ENCODE measurements around the gene SKA1. TPM values are rescaled to one million over a fixed set of nuclear protein-coding genes. Genes with fewer than 3 reads are reported as not detected.

SKA1 gene
- total and polyA plus RNA-seq, 2 donors from 2014 or later: 0.31 TPM; not detected in 1

DNA sequence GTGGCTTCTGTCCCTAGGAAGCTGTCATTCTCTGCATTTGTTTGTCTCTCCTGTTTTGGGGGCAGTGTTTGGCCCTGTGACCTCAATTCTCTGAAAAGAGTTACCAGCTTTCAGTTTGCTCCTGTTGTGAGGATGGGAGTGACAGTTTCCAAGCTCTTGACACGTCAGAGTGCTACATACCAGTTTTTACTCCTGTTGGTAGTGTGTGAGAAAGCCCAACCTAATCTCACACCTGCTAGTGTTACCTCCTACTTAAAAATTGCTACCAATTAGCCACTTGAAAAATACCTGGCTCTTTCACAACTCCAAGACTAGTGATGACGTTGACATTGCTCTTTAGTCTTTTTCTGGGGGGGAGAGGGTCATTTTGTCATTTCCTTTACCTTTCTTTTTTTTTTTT, 14.1 kb downstream of the SKA1 start:
- intact Hi-C loops (cut with DNase I): no loop called here
- H3K9me3 ChIP-seq (ENCODE audit: control insufficient read depth in 2 of 3, insufficient read depth in 1 of 3, low read length in 3 of 3): no peaks in the 10 kb centered on the region
- TF ChIP-seq, protein P1, sequence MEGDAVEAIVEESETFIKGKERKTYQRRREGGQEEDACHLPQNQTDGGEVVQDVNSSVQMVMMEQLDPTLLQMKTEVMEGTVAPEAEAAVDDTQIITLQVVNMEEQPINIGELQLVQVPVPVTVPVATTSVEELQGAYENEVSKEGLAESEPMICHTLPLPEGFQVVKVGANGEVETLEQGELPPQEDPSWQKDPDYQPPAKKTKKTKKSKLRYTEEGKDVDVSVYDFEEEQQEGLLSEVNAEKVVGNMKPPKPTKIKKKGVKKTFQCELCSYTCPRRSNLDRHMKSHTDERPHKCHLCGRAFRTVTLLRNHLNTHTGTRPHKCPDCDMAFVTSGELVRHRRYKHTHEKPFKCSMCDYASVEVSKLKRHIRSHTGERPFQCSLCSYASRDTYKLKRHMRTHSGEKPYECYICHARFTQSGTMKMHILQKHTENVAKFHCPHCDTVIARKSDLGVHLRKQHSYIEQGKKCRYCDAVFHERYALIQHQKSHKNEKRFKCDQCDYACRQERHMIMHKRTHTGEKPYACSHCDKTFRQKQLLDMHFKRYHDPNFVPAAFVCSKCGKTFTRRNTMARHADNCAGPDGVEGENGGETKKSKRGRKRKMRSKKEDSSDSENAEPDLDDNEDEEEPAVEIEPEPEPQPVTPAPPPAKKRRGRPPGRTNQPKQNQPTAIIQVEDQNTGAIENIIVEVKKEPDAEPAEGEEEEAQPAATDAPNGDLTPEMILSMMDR (IDR thresholded peaks at IDR 0.05; ENCODE audit: borderline replicate concordance, extremely low read depth, insufficient read depth): no peak
- FAIRE-seq (no peak), DNase-seq (no peak)
- H3K9ac ChIP-seq (ENCODE audit: low read length in 3 of 3): no peak overlapping the region
- H3K27me3 ChIP-seq (ENCODE audit: control insufficient read depth, insufficient read depth, low read length): no peaks in the 10 kb centered on the region
- H3K27ac ChIP-seq (ENCODE audit: low read depth in 2 of 2, low read length in 2 of 2): no peak overlapping the region
- H3K4me3 ChIP-seq (ENCODE audit: low read length in 3 of 3): no peak overlapping the region
- no peaks in the 10 kb centered on the region for H3K36me3 ChIP-seq (ENCODE audit: control insufficient read depth in 2 of 3, insufficient read depth in 3 of 3, low read length in 3 of 3)
- no peaks in the 10 kb centered on the region for H3K4me1 ChIP-seq (ENCODE audit: control insufficient read depth in 2 of 3, insufficient read depth in 2 of 3, low read depth in 1 of 3, low read length in 3 of 3)

DNA sequence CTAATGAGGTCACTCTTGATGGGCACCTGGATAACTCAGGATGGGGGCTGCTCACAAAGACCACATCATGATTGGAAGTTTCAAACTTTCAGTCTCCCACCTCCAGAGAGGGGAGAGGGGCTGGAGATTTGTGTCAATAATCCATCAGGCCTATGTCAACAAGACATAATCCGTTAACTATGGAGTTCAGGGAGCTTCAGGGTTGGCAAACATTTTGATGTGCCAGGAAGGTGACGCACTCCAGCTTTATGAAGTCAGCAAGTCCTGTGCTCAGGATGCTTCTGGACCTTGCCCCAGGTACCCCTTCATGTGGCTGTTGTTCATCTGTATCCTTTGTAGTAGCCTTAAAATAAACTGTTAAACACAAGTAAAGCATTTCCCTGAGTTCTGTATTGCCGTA, 19.0 kb downstream of the SKA1 start:
- TF ChIP-seq, protein P1 (IDR thresholded peaks at IDR 0.05; ENCODE audit: borderline replicate concordance, extremely low read depth, insufficient read depth): no peak
- FAIRE-seq (no peak), DNase-seq (no peak)
- intact Hi-C loops (cut with DNase I): no loop called here
- Histone ChIP-seq H3K36me3 (ENCODE audit: control insufficient read depth in 2 of 3, insufficient read depth in 3 of 3, low read length in 3 of 3) (no peaks in the 10 kb centered on the region), H3K4me1 (ENCODE audit: control insufficient read depth in 2 of 3, insufficient read depth in 2 of 3, low read depth in 1 of 3, low read length in 3 of 3) (no peaks in the 10 kb centered on the region), H3K4me3 (ENCODE audit: low read length in 3 of 3) (no peak overlapping the region), H3K27me3 (ENCODE audit: control insufficient read depth, insufficient read depth, low read length) (no peaks in the 10 kb centered on the region), H3K9ac (ENCODE audit: low read length in 3 of 3) (no peak overlapping the region), H3K27ac (ENCODE audit: low read depth in 2 of 2, low read length in 2 of 2) (no peak overlapping the region), H3K9me3 (ENCODE audit: control insufficient read depth in 2 of 3, insufficient read depth in 1 of 3, low read length in 3 of 3) (no peaks in the 10 kb centered on the region)

DNA sequence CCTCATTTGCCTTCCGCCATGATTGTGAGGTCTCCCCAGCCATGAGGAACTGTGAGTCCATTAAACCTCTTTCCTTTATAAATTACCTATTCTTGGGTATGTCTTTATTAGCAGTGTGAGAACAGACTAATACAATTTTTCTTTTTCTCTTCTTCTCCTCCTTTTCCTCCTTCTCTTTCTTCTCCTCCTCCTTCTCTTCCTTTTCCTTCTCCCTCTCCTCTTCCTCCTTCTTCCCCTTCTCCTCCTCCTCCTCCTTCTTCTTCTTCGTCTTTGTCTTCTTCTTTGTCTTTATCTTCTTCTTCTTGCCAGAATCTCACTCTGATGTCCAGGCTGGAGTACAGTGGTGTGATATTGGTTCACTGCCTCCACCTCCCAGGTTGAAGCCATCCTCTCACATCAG, 20.2 kb downstream of the SKA1 start:
- H3K4me3 ChIP-seq (ENCODE audit: low read length in 3 of 3): no peak overlapping the region
- H3K4me1 ChIP-seq (ENCODE audit: control insufficient read depth in 2 of 3, insufficient read depth in 2 of 3, low read depth in 1 of 3, low read length in 3 of 3): no peaks in the 10 kb centered on the region
- no peak for DNase-seq
- H3K27ac ChIP-seq (ENCODE audit: low read depth in 2 of 2, low read length in 2 of 2): no peak overlapping the region
- H3K9ac ChIP-seq (ENCODE audit: low read length in 3 of 3): no peak overlapping the region
- FAIRE-seq: no peak
- TF ChIP-seq, protein P1 (IDR thresholded peaks at IDR 0.05; ENCODE audit: borderline replicate concordance, extremely low read depth, insufficient read depth): no peak
- intact Hi-C loops (cut with DNase I): no loop called here
- no peaks in the 10 kb centered on the region for H3K36me3 ChIP-seq (ENCODE audit: control insufficient read depth in 2 of 3, insufficient read depth in 3 of 3, low read length in 3 of 3)
- H3K9me3 ChIP-seq (ENCODE audit: control insufficient read depth in 2 of 3, insufficient read depth in 1 of 3, low read length in 3 of 3): no peaks in the 10 kb centered on the region
- no peaks in the 10 kb centered on the region for H3K27me3 ChIP-seq (ENCODE audit: control insufficient read depth, insufficient read depth, low read length)

DNA sequence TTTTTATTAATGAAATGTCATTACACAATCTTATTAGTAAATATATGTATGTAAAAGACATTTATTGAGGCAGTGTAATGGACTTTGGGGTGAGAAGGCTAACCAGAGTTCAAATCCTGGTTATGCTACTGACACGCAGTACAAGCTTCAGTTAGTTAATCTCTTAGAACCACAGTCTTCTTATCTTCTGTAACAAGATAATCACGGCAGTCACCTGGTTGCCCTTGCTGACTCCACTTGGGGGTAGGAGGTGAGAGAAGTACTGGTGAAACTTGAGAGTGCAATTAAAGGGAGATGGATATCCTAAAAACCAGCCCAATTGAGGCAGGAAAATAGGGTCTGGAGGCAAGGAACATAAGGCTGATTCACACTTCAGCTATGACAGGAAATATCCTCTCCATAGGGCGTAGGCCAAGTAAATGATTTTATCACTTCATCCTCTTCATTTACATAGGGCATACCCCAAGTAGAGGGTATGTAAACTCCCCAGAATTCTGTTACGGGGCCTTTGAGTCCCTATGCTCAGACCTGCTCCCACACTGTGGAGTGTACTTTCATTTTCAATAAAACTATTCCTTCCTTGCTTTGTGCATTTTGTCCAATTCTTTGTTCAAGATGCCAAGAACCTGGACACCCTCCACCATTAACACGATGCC, 21.3 kb downstream of the SKA1 start:
- DNase-seq: no peak
- Histone ChIP-seq H3K27me3 (ENCODE audit: control insufficient read depth, insufficient read depth, low read length) (no peaks in the 10 kb centered on the region), H3K36me3 (ENCODE audit: control insufficient read depth in 2 of 3, insufficient read depth in 3 of 3, low read length in 3 of 3) (no peaks in the 10 kb centered on the region), H3K4me3 (ENCODE audit: low read length in 3 of 3) (no peak overlapping the region), H3K9me3 (ENCODE audit: control insufficient read depth in 2 of 3, insufficient read depth in 1 of 3, low read length in 3 of 3) (no peaks in the 10 kb centered on the region), H3K9ac (ENCODE audit: low read length in 3 of 3) (no peak overlapping the region), H3K4me1 (ENCODE audit: control insufficient read depth in 2 of 3, insufficient read depth in 2 of 3, low read depth in 1 of 3, low read length in 3 of 3) (no peaks in the 10 kb centered on the region), H3K27ac (ENCODE audit: low read depth in 2 of 2, low read length in 2 of 2) (no peak overlapping the region)
- intact Hi-C loops (cut with DNase I): no loop called here
- FAIRE-seq: no peak
- TF ChIP-seq, protein P1 (IDR thresholded peaks at IDR 0.05; ENCODE audit: borderline replicate concordance, extremely low read depth, insufficient read depth): no peak

Data from kidney (tissue), 14 donors.